ENCODE results near the gene TMEM50B.

The TMEM50B gene

DNA sequence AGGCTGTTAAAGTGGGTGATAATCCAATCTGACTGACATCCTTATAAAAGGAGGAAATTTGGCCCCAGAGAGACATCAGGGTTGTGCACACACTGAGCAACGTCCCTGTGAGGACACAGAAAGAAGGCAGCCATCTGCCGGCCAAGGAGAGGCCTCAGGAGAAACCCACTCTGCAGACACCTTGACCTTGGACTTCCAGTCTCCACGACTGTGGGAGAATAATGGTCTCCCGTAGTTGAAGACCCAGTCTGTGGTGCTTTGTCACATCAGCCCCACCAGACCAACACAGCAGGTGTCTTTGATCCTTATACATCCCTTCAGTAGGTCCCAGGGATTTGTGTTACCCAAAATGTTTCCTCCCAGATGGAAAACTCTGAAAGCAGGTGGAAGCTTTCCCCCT, 16.0 kb upstream of the TMEM50B start:
- no peak for DNase-seq (ENCODE audit: extremely low read depth, insufficient read length)
- no peak overlapping the region for H3K4me3 ChIP-seq (replicated peaks; ENCODE audit: low read depth, low read length)
- TF ChIP-seq, protein P1, sequence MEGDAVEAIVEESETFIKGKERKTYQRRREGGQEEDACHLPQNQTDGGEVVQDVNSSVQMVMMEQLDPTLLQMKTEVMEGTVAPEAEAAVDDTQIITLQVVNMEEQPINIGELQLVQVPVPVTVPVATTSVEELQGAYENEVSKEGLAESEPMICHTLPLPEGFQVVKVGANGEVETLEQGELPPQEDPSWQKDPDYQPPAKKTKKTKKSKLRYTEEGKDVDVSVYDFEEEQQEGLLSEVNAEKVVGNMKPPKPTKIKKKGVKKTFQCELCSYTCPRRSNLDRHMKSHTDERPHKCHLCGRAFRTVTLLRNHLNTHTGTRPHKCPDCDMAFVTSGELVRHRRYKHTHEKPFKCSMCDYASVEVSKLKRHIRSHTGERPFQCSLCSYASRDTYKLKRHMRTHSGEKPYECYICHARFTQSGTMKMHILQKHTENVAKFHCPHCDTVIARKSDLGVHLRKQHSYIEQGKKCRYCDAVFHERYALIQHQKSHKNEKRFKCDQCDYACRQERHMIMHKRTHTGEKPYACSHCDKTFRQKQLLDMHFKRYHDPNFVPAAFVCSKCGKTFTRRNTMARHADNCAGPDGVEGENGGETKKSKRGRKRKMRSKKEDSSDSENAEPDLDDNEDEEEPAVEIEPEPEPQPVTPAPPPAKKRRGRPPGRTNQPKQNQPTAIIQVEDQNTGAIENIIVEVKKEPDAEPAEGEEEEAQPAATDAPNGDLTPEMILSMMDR (IDR thresholded peaks at IDR 0.05; ENCODE audit: insufficient read depth, low read length, poor library complexity, severe bottlenecking), result no peak
- H3K27me3 ChIP-seq (replicated peaks; ENCODE audit: control insufficient read depth, insufficient read depth, low read length), result no peaks in the 10 kb centered on the region
- H3K36me3 ChIP-seq (ENCODE audit: control insufficient read depth, insufficient read depth, low read length), result no peaks in the 10 kb centered on the region

DNA sequence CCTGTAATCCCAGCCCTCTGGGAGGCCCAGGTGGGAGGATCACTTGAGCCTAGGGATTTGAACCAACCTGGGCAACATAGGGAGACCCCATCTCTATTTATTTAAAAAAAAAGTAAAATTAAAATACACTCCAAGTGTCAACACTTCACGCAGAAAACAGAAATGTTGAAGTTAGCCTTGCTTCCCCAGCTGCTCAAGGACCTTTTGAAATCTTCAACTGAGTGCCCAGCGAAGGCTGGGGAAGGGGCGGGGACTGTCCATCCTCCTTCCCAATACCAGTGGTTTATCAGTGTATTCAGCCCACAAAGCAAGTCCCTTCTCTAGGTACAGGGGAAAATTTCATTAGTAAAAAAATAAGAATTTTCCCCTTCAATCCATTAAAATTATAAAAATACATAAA, 14.0 kb upstream of the TMEM50B start:
- Histone ChIP-seq H3K27me3 (replicated peaks; ENCODE audit: control insufficient read depth, insufficient read depth, low read length) (no peaks in the 10 kb centered on the region), H3K4me3 (replicated peaks; ENCODE audit: low read depth, low read length) (no peak overlapping the region), H3K36me3 (ENCODE audit: control insufficient read depth, insufficient read depth, low read length) (no peaks in the 10 kb centered on the region)
- DNase-seq (ENCODE audit: extremely low read depth, insufficient read length), result no peak
- TF ChIP-seq, protein P1 (IDR thresholded peaks at IDR 0.05; ENCODE audit: insufficient read depth, low read length, poor library complexity, severe bottlenecking), result no peak

DNA sequence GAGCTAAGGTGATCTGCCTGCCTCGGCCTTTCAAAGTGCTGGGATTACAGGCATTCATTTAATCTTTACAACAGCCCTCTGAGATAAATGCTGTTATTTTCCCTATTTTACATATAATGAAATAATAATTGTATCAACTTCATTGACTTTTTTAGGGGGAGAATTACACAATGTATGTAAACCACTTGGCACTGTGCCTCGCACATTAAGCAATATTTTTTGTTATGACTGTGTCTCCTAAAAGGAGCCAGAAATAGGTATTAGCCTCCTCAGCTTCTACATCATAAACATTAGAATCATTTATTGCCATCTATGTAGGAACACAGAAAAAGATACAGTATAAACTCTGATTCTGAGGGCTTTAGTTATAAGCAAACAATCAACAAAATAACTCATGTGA, 12.8 kb upstream of the TMEM50B start:
- no peak for DNase-seq (ENCODE audit: extremely low read depth, insufficient read length)
- TF ChIP-seq, protein P1 (IDR thresholded peaks at IDR 0.05; ENCODE audit: insufficient read depth, low read length, poor library complexity, severe bottlenecking), result no peak
- Histone ChIP-seq H3K4me3 (replicated peaks; ENCODE audit: low read depth, low read length) (no peak overlapping the region), H3K27me3 (replicated peaks; ENCODE audit: control insufficient read depth, insufficient read depth, low read length) (no peaks in the 10 kb centered on the region), H3K36me3 (ENCODE audit: control insufficient read depth, insufficient read depth, low read length) (no peaks in the 10 kb centered on the region)

DNA sequence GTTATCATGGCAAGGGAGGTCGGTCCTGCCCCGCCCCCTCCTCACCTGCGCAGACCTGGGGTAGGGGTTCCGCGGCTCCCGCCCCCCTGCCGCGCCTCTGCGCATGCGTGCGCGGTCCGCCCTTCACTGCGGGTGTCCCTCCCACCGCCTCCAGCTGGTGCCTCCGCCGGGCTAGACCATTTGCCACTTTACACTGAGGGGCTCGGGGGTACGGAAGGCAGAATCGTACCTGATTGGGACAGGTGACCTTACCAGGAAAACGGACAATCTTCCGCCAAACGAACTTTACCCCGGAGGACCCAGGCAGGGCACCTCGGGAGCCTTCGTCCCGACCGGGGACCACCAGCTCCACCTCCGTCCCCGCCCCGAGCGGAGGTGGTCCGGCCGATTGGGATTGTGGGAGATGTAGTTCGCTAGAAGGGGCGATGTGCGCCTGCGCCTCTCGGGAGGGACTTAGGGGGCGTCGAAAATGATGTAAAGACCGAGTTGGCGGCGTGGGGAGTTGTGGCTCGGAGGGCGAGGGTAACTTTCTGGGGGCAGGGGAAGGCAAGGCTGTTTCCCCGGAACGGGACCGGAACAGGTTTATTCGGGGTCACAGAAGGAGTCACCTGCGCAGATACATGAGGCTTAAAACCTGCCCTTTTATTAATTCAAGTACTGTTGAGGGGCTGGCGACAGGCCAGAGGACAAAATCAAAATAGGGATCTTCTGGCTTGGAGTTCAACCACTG, 11.8 kb upstream of the TMEM50B start, which contains the start of gene DNAJC28:
TSS of gene DNAJC28 (minus strand) at position 344 of the 730 bp plus-strand sequence. CDS start 2,323 bp downstream, outside the sequence.
- no peaks in the 10 kb centered on the region for H3K36me3 ChIP-seq (ENCODE audit: control insufficient read depth, insufficient read depth, low read length)
- H3K4me3 ChIP-seq (replicated peaks; ENCODE audit: low read depth, low read length), result peak within 1 kb of the TSS; percentile 83
- H3K27me3 ChIP-seq (replicated peaks; ENCODE audit: control insufficient read depth, insufficient read depth, low read length), result no peaks in the 10 kb centered on the region
- DNase-seq (ENCODE audit: extremely low read depth, insufficient read length), result peak; percentile 93
- TF ChIP-seq, protein P1 (IDR thresholded peaks at IDR 0.05; ENCODE audit: insufficient read depth, low read length, poor library complexity, severe bottlenecking), result no peak

DNA sequence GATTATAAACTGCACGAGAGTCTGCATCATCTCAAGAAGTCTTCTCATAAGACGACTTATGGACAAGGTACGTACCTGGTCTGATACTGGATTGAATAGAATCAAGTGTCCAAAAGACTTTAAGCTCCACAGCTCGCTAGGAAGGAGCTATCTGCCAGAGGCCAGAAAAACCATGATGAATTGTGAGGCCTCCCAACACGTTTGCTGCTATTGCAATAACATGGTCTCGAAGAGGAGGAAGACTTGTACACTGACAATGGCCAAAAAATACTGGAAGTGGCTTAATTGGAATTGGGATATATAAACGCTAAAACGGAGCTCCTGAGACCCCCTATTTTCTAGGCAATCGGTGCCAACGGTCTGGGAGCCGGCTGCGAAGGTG, 11.2 kb upstream of the TMEM50B start:
- Histone ChIP-seq H3K27me3 (replicated peaks; ENCODE audit: control insufficient read depth, insufficient read depth, low read length) (no peaks in the 10 kb centered on the region), H3K36me3 (ENCODE audit: control insufficient read depth, insufficient read depth, low read length) (no peaks in the 10 kb centered on the region), H3K4me3 (replicated peaks; ENCODE audit: low read depth, low read length) (peak overlapping the region; percentile 83)
- no peak for DNase-seq (ENCODE audit: extremely low read depth, insufficient read length)
- TF ChIP-seq, protein P1 (IDR thresholded peaks at IDR 0.05; ENCODE audit: insufficient read depth, low read length, poor library complexity, severe bottlenecking), result no peak

Measured in GM06990 (cell line).